22Rv1 (cell line): Measurements from ENCODE around the gene SCN1B.

Experiments
- H3K27ac ChIP-seq: fragments of 450-650 bp; 2 replicates; pipeline ENCODE4 v1.5.1; 2017
- CTCF ChIP-seq: fragments of 450-650 bp; IDR thresholded peaks from 2 replicates; pipeline ENCODE4 v1.5.1; 2017; ENCODE audit warnings: mild to moderate bottlenecking
- ZFX ChIP-seq: fragments of 450-650 bp; IDR thresholded peaks from 2 replicates; pipeline ENCODE4 v1.6.1; 2017; ENCODE audit warnings: antibody characterized with exemption, borderline replicate concordance

The SCN1B gene

GRCh38 chr19:35074426-35075201 is 44.3 kb downstream of the SCN1B start:
- no peak overlapping the region for H3K27ac ChIP-seq

GRCh38 chr19:35075202-35076025 is 45.1 kb downstream of the SCN1B start:
- no peak for TF ChIP-seq ZFX
- H3K27ac ChIP-seq: no peak overlapping the region

More at GRCh38 chr19:35074426-35075201, 44.3 kb downstream of the SCN1B start:
- TF ChIP-seq ZFX: no peak

- no peak for TF ChIP-seq ZFX
- TF ChIP-seq CTCF: no peak
- H3K27ac ChIP-seq: no peak overlapping the region
These were observed 45.7 kb downstream of the SCN1B start for GRCh38 chr19:35076026-35076370.

- TF ChIP-seq ZFX (no peak), CTCF (no peak)
- no peak overlapping the region for H3K27ac ChIP-seq
These were observed 46.4 kb downstream of the SCN1B start for GRCh38 chr19:35076657-35077056.

- TF ChIP-seq CTCF: no peak
- no peak for TF ChIP-seq ZFX
- H3K27ac ChIP-seq: no peak overlapping the region
These were observed 47.3 kb downstream of the SCN1B start for GRCh38 chr19:35077411-35078223.

GRCh38 chr19:35079826-35080225 is 49.6 kb downstream of the SCN1B start:
- TF ChIP-seq CTCF: no peak
- no peak for TF ChIP-seq ZFX
- no peak overlapping the region for H3K27ac ChIP-seq

GRCh38 chr19:35080613-35081170 is 50.4 kb downstream of the SCN1B start:
- H3K27ac ChIP-seq: no peak overlapping the region
- TF ChIP-seq ZFX (no peak), CTCF (no peak)
